ENCODE data around the gene IL1F10. TPM values are rescaled to one million over a fixed set of nuclear protein-coding genes. Genes with fewer than 3 reads are reported as not detected.

IL1F10 gene
- total and polyA plus RNA-seq, 2 donors (not counting 3 experiments of a cell fraction or from before 2014, with no cell fraction given), result not detected

DNA sequence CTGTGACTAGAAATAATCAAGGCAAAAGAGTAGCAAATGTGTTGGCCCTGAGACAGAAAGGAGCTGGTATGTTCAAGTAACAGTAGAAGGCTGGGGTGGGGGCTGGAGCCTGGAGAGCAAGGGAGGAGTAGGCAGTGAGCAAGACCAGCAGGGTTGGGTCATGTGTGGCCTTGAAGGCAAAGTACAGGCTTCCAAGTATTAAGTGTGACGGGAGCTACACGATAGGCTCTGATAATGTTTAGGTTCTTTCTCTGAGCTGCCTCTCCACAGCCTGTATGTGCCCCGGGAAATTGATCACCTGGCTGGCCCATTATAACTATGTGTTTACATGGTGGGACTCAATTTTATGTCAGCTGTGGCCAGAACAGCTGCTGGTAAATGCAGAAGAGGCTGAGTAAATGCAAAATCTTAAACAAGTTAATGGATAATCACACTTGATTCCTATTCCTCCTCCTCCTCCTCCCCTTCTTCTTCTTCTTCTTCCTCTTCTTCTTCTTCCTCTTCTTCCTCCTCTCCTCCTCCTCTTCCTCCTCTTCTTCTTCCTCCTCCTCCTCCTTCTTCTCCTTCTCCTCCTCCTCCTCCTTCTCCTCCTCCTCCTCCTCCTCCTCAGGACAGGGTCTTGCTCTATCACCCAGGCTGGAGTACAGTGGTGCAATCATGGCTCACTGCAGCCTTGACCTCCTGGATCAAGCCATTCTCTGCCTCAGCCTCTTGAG is 9.3 kb downstream of the IL1F10 start:
- FAIRE-seq (no peak), DNase-seq (ENCODE audit: low read depth, low spot score) (no peak)
- Histone ChIP-seq H3K36me3 (ENCODE audit: control insufficient read depth in 2 of 2, extremely low read depth in 1 of 2, insufficient read depth in 2 of 2, low read length in 2 of 2) (no peaks in the 10 kb centered on the region), H3K27ac (ENCODE audit: insufficient read depth, low read depth, low read length) (no peak overlapping the region), H3K4me1 (ENCODE audit: control insufficient read depth, extremely low read depth, insufficient read depth, low read length) (no peaks in the 10 kb centered on the region), H3K9me3 (replicated peaks; ENCODE audit: control insufficient read depth, insufficient read depth, low read length) (no peaks in the 10 kb centered on the region), H3K4me2 (ENCODE audit: insufficient read depth, low read length) (no peak overlapping the region), H3K9ac (replicated peaks; ENCODE audit: extremely low read depth, insufficient read depth, low read length) (no peak overlapping the region), H3K9me1 (replicated peaks; ENCODE audit: control insufficient read depth, extremely low read depth, insufficient read depth, low read length) (no peaks in the 10 kb centered on the region), H3K27me3 (ENCODE audit: control insufficient read depth in 2 of 2, insufficient read depth in 2 of 2, low read length in 2 of 2) (peaks cover 3 to 7% of the 10 kb centered on the region in 2 experiments), H4K20me1 (replicated peaks; ENCODE audit: control insufficient read depth, extremely low read depth, insufficient read depth, low read length) (no peaks in the 10 kb centered on the region), H2AFZ (ENCODE audit: low read depth, low read length) (no peak overlapping the region), H3K4me3 (replicated peaks in 1 of 3; ENCODE audit: insufficient read depth in 1 of 3, low read depth in 1 of 3, low read length in 3 of 3) (no peak overlapping the region), H3K79me2 (ENCODE audit: control insufficient read depth, insufficient read depth, low read length) (no peaks in the 10 kb centered on the region)
- intact Hi-C loops (cut with micrococcal nuclease) (no loop called here), dilution Hi-C loops (cut with MboI; ENCODE audit: extremely low pct_ligation_motif_present, low sequenced_read_pairs) (no loop called here)
- ChIA-PET POLR2A (no interaction called here), CTCF (interaction anchor here (1.3 to 1.4 kb wide), 2 partner anchors 9 to 17 kb away, joined by 3 read pairs; no protein-coding TSS in a partner anchor)
- BruUV-seq (replicated peaks), result no TSS peak
- TF ChIP-seq GATA2 (IDR thresholded peaks at IDR 0.05; ENCODE audit: insufficient read depth, insufficient read length, low read depth, low read length) (no peak), FOS (IDR thresholded peaks at IDR 0.05; ENCODE audit: borderline replicate concordance, insufficient read depth, low read length) (no peak), JUN (IDR thresholded peaks at IDR 0.05; ENCODE audit: borderline replicate concordance, insufficient read depth, insufficient read length, low read depth) (no peak), EZH2 (IDR thresholded peaks at IDR 0.05; ENCODE audit: borderline replicate concordance, low read depth, low read length, severe bottlenecking) (no peak), POLR2A (IDR thresholded peaks at IDR 0.05; ENCODE audit: low read depth, low read length) (no peak), MYC (IDR thresholded peaks at IDR 0.05; ENCODE audit: low read depth, low read length) (no peak), POLR2AphosphoS5 (IDR thresholded peaks at IDR 0.05; ENCODE audit: insufficient read depth, low read depth, low read length) (no peak), MAX (IDR thresholded peaks at IDR 0.05; ENCODE audit: insufficient read depth, insufficient read length) (no peak)
- TF ChIP-seq, protein P1, sequence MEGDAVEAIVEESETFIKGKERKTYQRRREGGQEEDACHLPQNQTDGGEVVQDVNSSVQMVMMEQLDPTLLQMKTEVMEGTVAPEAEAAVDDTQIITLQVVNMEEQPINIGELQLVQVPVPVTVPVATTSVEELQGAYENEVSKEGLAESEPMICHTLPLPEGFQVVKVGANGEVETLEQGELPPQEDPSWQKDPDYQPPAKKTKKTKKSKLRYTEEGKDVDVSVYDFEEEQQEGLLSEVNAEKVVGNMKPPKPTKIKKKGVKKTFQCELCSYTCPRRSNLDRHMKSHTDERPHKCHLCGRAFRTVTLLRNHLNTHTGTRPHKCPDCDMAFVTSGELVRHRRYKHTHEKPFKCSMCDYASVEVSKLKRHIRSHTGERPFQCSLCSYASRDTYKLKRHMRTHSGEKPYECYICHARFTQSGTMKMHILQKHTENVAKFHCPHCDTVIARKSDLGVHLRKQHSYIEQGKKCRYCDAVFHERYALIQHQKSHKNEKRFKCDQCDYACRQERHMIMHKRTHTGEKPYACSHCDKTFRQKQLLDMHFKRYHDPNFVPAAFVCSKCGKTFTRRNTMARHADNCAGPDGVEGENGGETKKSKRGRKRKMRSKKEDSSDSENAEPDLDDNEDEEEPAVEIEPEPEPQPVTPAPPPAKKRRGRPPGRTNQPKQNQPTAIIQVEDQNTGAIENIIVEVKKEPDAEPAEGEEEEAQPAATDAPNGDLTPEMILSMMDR (IDR thresholded peaks at IDR 0.05; ENCODE audit: extremely low read depth in 1 of 2, insufficient read depth in 1 of 2, low read depth in 1 of 2, low read length in 2 of 2), result no peak

All from endothelial cell of umbilical vein (primary cell).